Glutamatergic neuron (in vitro differentiated cells): ENCODE measurements around the gene C1QBP. TPM values are rescaled to one million over a fixed set of nuclear protein-coding genes. Genes with fewer than 3 reads are reported as not detected.
"Not testable (repeated sequence)": the region's sequence is repeated elsewhere in the genome, so short reads cannot be mapped to it uniquely, and the experiment has no call there.

ENCODE experiments used
- DNase-seq: peaks from one replicate; pipeline ENCODE4 v3.0.0; 2022
- H3K27ac Mint-ChIP-seq: one replicate; pipeline ENCODE4 v1.8.0; 2020; ENCODE audit warnings: mild to moderate bottlenecking, mixed read lengths, inconsistent platforms; ENCODE audit not compliant: unreplicated experiment
- H3K27me3 Mint-ChIP-seq: one replicate; pipeline ENCODE4 v1.8.0; 2020; ENCODE audit warnings: mild to moderate bottlenecking, moderate library complexity, mixed read lengths, inconsistent platforms; ENCODE audit not compliant: unreplicated experiment
- H3K36me3 Mint-ChIP-seq: one replicate; pipeline ENCODE4 v1.8.0; 2020; ENCODE audit warnings: mild to moderate bottlenecking, mixed read lengths, inconsistent platforms; ENCODE audit not compliant: unreplicated experiment
- H3K4me1 Mint-ChIP-seq: one replicate; pipeline ENCODE4 v1.8.0; 2020; ENCODE audit warnings: mild to moderate bottlenecking, low read depth, mixed read lengths, inconsistent platforms; ENCODE audit not compliant: unreplicated experiment
- H3K4me3 Mint-ChIP-seq: one replicate; pipeline ENCODE4 v1.8.0; 2020; ENCODE audit warnings: mild to moderate bottlenecking, mixed read lengths, inconsistent platforms; ENCODE audit not compliant: unreplicated experiment
- H3K9me3 Mint-ChIP-seq: one replicate; pipeline ENCODE4 v1.8.0; 2020; ENCODE audit warnings: mild to moderate bottlenecking, moderate library complexity, mixed read lengths, inconsistent platforms; ENCODE audit not compliant: unreplicated experiment
- total RNA-seq: library from RNA; stranded (reverse); fragmentation: NEBNext Ultra II Directional; extraction: Animal tissue kit (Norgen Biotek cat#: 25700); gene quantifications from one replicate; pipeline ENCODE4 v1.2.1, GENCODE V29; 2021; ENCODE audit not compliant: unreplicated experiment
- TF ChIP-seq, protein P1 (sequence below): fragments of 200-600 bp; sonication (generic); IDR thresholded peaks from one replicate; pipeline ENCODE4 v1.5.0; 2021; ENCODE audit not compliant: partially characterized antibody, unreplicated experiment

The C1QBP gene
- total RNA-seq, 1 donor from 2014 or later = 96.4 TPM

DNA sequence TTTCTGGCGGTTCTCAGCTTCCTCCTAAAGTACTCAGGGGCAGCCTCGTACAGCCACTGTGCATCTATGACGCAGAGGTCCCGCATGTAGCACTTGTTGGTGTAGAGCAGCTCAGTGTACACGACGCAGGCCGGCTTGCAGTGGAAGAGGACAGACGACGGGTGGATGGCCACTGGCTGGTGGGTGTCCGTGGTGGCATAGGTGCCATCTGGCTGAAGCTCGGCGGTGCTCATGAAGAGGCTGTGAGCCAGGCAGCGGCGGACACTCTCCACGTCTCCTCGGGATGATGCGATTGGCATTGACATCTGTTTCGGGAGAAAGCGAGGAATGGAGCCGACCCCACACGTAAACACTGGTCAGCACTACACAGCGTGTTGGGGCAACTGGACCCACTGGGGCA lies 5.3 kb upstream of the C1QBP start:
- Mint-ChIP-seq H3K27ac (no peak overlapping the region), H3K4me3 (no peak overlapping the region), H3K36me3 (no peaks in the 10 kb centered on the region), H3K27me3 (no peaks in the 10 kb centered on the region), H3K9me3 (no peaks in the 10 kb centered on the region), H3K4me1 (peaks cover 6% of the 10 kb centered on the region)
- TF ChIP-seq, protein P1, sequence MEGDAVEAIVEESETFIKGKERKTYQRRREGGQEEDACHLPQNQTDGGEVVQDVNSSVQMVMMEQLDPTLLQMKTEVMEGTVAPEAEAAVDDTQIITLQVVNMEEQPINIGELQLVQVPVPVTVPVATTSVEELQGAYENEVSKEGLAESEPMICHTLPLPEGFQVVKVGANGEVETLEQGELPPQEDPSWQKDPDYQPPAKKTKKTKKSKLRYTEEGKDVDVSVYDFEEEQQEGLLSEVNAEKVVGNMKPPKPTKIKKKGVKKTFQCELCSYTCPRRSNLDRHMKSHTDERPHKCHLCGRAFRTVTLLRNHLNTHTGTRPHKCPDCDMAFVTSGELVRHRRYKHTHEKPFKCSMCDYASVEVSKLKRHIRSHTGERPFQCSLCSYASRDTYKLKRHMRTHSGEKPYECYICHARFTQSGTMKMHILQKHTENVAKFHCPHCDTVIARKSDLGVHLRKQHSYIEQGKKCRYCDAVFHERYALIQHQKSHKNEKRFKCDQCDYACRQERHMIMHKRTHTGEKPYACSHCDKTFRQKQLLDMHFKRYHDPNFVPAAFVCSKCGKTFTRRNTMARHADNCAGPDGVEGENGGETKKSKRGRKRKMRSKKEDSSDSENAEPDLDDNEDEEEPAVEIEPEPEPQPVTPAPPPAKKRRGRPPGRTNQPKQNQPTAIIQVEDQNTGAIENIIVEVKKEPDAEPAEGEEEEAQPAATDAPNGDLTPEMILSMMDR = no peak
- DNase-seq = no peak

DNA sequence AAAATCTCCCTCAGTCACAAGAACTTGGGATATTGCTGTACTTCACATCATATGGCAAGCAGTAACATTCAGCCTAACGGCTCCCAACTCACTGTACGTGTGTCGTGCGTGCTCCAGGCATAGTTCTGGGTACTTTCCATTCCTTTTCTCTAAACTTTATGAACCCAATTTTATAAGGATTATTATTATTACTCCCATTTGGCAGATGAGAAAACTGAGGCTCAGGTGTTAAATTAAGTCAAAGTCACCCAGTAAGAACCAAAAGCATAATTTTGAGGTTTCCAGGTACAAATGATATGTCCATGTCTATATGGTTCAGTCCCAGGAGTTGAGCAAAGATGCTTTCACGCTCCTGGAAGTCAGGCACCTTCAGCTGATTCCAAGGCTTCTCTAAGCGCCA lies 4.8 kb upstream of the C1QBP start:
- no peaks in the 10 kb centered on the region for H3K27me3 Mint-ChIP-seq
- DNase-seq = no peak
- no peaks in the 10 kb centered on the region for H3K9me3 Mint-ChIP-seq
- no peak overlapping the region for H3K4me3 Mint-ChIP-seq
- TF ChIP-seq, protein P1 = no peak
- no peaks in the 10 kb centered on the region for H3K36me3 Mint-ChIP-seq
- H3K27ac Mint-ChIP-seq = no peak overlapping the region
- H3K4me1 Mint-ChIP-seq = peaks cover 6% of the 10 kb centered on the region

DNA sequence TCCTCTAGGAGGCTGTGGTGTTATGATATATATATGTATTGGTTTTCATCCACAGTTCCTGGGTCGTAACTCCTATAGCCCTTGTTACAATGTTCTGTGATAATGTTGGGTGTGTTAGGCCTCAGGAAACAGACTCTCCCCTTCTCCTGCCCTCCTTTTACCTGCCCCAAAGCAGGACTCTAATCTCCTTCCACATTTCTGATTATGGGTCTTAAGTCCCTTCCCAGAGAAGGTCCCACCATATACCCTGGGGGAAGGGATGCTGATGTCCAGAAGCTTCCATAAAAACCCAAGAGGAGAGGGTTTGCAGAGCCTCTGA lies 450 bp upstream of the C1QBP start:
- DNase-seq = no peak
- peaks cover 15% of the 10 kb centered on the region for H3K4me1 Mint-ChIP-seq
- H3K36me3 Mint-ChIP-seq = no peaks in the 10 kb centered on the region
- TF ChIP-seq, protein P1 = no peak
- no peaks in the 10 kb centered on the region for H3K27me3 Mint-ChIP-seq
- peaks cover 4% of the 10 kb centered on the region for H3K9me3 Mint-ChIP-seq
- peak overlapping the region; percentile 59 for H3K27ac Mint-ChIP-seq
- peak overlapping the region; percentile 79 for H3K4me3 Mint-ChIP-seq

GRCh38 chr17:5437721-5438317 lies 1.1 kb downstream of the C1QBP start:
- Mint-ChIP-seq H3K36me3 (no peaks in the 10 kb centered on the region), H3K27me3 (no peaks in the 10 kb centered on the region), H3K27ac (peak overlapping the region; percentile 52), H3K4me3 (peak overlapping the region; percentile 90), H3K9me3 (peaks cover 4% of the 10 kb centered on the region), H3K4me1 (peaks cover 17% of the 10 kb centered on the region)
- no peak for DNase-seq
- TF ChIP-seq, protein P1 = no peak

- peaks cover 23% of the 10 kb centered on the region for H3K4me1 Mint-ChIP-seq
- H3K36me3 Mint-ChIP-seq, DNase-seq, H3K27ac Mint-ChIP-seq, H3K27me3 Mint-ChIP-seq, H3K9me3 Mint-ChIP-seq, H3K4me3 Mint-ChIP-seq: not testable (repeated sequence)
Measured at GRCh38 chr17:5435781-5436315, 3.1 kb downstream of the C1QBP start.
